ENCODE data around the gene ZNF45.

ZNF45 gene

DNA sequence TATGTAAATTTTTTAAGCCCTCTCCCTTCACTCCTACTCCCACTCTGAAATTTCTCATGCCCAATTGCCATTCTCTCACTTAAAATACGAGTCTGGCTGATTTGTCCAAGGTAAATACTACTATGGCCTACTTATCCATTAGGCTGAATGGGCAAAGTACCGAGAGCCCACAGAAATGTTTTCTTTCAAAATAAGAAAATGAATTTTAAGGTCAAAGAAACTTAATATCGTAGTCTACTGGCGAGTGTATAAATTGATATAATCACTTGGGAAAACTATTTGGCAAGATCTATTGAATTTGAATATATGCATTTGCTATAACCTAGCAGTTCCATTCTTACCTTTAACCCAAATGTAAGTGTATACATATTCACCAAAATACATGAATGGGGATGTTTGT, 32.7 kb downstream of the ZNF45 start:
- Histone ChIP-seq H3K4me2 (ENCODE audit: low read depth, low read length, poor library complexity, severe bottlenecking) (no peak overlapping the region), H3K9ac (ENCODE audit: low read depth, low read length, poor library complexity, severe bottlenecking) (no peak overlapping the region), H3K4me1 (ENCODE audit: insufficient read depth, low read length, poor library complexity, severe bottlenecking) (no peaks in the 10 kb centered on the region), H2AFZ (ENCODE audit: low read length) (no peak overlapping the region), H3K36me3 (ENCODE audit: insufficient read depth, low read length) (no peaks in the 10 kb centered on the region), H3K9me2 (replicated peaks; ENCODE audit: low read depth, low read length) (no peaks in the 10 kb centered on the region), H3K9me3 (ENCODE audit: insufficient read depth, low read depth, low read length) (peaks cover 7% of the 10 kb centered on the region), H3F3A (ENCODE audit: low read depth) (no peaks in the 10 kb centered on the region), H3K79me2 (ENCODE audit: insufficient read depth, low read length) (no peaks in the 10 kb centered on the region), H3K27me3 (ENCODE audit: insufficient read depth, low read length, poor library complexity, severe bottlenecking) (no peaks in the 10 kb centered on the region), H4K20me1 (ENCODE audit: insufficient read depth, low read length, poor library complexity, severe bottlenecking) (no peaks in the 10 kb centered on the region), H3K4me3 (ENCODE audit: low read length, poor library complexity, severe bottlenecking) (no peak overlapping the region)
- no peak for TF ChIP-seq EZH2phosphoT487 (IDR thresholded peaks at IDR 0.05; ENCODE audit: borderline replicate concordance)
- TF ChIP-seq, protein P1, sequence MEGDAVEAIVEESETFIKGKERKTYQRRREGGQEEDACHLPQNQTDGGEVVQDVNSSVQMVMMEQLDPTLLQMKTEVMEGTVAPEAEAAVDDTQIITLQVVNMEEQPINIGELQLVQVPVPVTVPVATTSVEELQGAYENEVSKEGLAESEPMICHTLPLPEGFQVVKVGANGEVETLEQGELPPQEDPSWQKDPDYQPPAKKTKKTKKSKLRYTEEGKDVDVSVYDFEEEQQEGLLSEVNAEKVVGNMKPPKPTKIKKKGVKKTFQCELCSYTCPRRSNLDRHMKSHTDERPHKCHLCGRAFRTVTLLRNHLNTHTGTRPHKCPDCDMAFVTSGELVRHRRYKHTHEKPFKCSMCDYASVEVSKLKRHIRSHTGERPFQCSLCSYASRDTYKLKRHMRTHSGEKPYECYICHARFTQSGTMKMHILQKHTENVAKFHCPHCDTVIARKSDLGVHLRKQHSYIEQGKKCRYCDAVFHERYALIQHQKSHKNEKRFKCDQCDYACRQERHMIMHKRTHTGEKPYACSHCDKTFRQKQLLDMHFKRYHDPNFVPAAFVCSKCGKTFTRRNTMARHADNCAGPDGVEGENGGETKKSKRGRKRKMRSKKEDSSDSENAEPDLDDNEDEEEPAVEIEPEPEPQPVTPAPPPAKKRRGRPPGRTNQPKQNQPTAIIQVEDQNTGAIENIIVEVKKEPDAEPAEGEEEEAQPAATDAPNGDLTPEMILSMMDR (conservative IDR thresholded peaks at IDR 0.05; ENCODE audit: low read length), result no peak

DNA sequence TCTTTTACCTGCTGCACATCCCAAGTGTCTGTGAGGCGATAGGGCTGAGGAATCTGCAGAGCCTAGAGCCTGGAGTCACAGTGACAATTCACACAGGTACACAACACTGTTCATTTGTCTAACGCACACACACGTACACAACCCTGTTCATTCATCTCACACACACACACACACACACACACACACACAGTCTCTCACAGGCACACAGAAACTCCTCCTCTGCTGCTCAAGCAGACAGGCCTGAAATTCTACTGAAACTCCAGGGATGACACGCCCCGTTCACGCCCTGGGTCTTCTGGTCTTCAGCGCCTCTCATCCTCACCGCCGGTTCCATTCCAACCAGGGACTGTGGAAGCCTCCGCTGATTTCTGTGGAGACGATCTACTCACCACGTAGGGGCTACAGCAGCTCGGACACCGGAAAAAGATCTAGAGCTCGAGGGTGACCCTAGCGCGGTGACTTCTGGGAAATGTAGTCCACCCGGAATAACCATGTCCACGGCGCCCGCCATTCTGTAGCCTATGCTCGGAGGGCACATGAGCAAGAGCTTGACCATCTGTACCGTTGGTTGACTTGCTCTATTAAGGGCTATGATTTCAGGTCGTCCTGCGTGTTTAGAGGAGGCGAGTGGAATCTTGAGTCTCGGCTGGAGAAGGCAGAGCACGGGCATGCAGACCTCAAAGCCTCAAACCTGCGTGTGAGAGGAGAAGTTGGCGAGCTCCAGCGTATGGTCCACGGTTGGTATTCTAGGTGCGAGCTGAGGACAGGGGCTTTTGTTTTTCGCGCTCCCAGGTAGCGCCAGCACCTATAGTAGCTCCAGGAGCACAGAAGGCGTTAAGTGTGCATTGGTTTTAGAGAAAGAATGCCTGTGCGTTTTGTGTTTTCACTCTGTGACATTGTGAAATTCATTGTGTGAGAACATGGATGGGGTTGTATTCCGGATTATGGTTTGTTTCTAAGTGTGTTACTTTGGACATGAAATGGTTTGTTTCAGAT, 33.4 kb downstream of the ZNF45 start:
- H3K4me3 ChIP-seq (ENCODE audit: low read length, poor library complexity, severe bottlenecking), result no peak overlapping the region
- no peak overlapping the region for H3K9ac ChIP-seq (ENCODE audit: low read depth, low read length, poor library complexity, severe bottlenecking)
- H2AFZ ChIP-seq (ENCODE audit: low read length), result no peak overlapping the region
- no peak overlapping the region for H3K4me2 ChIP-seq (ENCODE audit: low read depth, low read length, poor library complexity, severe bottlenecking)
- H3K9me2 ChIP-seq (replicated peaks; ENCODE audit: low read depth, low read length), result no peaks in the 10 kb centered on the region
- H3K36me3 ChIP-seq (ENCODE audit: insufficient read depth, low read length), result no peaks in the 10 kb centered on the region
- peaks cover 7% of the 10 kb centered on the region for H3K9me3 ChIP-seq (ENCODE audit: insufficient read depth, low read depth, low read length)
- no peaks in the 10 kb centered on the region for H4K20me1 ChIP-seq (ENCODE audit: insufficient read depth, low read length, poor library complexity, severe bottlenecking)
- TF ChIP-seq EZH2phosphoT487 (IDR thresholded peaks at IDR 0.05; ENCODE audit: borderline replicate concordance), result no peak
- TF ChIP-seq, protein P1 (conservative IDR thresholded peaks at IDR 0.05; ENCODE audit: low read length), result no peak
- H3K79me2 ChIP-seq (ENCODE audit: insufficient read depth, low read length), result no peaks in the 10 kb centered on the region
- H3F3A ChIP-seq (ENCODE audit: low read depth), result no peaks in the 10 kb centered on the region
- H3K4me1 ChIP-seq (ENCODE audit: insufficient read depth, low read length, poor library complexity, severe bottlenecking), result no peaks in the 10 kb centered on the region
- H3K27me3 ChIP-seq (ENCODE audit: insufficient read depth, low read length, poor library complexity, severe bottlenecking), result no peaks in the 10 kb centered on the region

DNA sequence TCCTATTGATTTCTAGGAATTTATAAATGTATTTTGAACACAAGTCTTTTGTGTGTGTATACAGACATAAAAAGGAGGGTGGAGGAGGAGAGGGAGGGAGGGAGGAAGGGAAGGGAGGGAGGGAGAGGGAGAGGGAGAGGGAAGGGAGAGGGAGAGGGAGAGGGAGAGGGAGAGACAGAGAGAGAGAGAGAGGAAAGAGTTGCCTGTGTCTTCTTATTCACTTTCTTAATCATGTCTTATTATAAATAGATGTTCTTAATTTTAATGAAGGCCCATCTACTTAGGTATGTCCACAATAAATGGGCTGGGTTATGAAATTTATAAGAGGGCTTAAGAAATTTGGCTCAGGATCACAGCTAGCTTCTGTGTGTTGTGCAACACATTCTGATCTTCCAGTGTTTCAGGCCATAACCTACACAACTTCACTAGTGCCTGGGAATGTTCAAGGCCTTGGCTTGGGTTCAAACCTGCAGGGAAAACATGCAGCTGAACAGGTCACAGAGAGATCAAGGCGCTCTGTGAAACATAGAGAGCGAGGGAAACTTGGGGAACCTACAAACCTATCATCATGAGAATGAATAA, 39.3 kb downstream of the ZNF45 start:
- H3K4me1 ChIP-seq (ENCODE audit: insufficient read depth, low read length, poor library complexity, severe bottlenecking), result no peaks in the 10 kb centered on the region
- H3K4me3 ChIP-seq (ENCODE audit: low read length, poor library complexity, severe bottlenecking), result no peak overlapping the region
- H3F3A ChIP-seq (ENCODE audit: low read depth), result no peaks in the 10 kb centered on the region
- H4K20me1 ChIP-seq (ENCODE audit: insufficient read depth, low read length, poor library complexity, severe bottlenecking), result no peaks in the 10 kb centered on the region
- H3K9me3 ChIP-seq (ENCODE audit: insufficient read depth, low read depth, low read length), result no peaks in the 10 kb centered on the region
- H2AFZ ChIP-seq (ENCODE audit: low read length), result no peak overlapping the region
- H3K9ac ChIP-seq (ENCODE audit: low read depth, low read length, poor library complexity, severe bottlenecking), result no peak overlapping the region
- no peaks in the 10 kb centered on the region for H3K36me3 ChIP-seq (ENCODE audit: insufficient read depth, low read length)
- no peak overlapping the region for H3K4me2 ChIP-seq (ENCODE audit: low read depth, low read length, poor library complexity, severe bottlenecking)
- TF ChIP-seq EZH2phosphoT487 (IDR thresholded peaks at IDR 0.05; ENCODE audit: borderline replicate concordance), result no peak
- TF ChIP-seq, protein P1 (conservative IDR thresholded peaks at IDR 0.05; ENCODE audit: low read length), result no peak
- no peaks in the 10 kb centered on the region for H3K27me3 ChIP-seq (ENCODE audit: insufficient read depth, low read length, poor library complexity, severe bottlenecking)
- no peaks in the 10 kb centered on the region for H3K79me2 ChIP-seq (ENCODE audit: insufficient read depth, low read length)
- H3K9me2 ChIP-seq (replicated peaks; ENCODE audit: low read depth, low read length), result no peaks in the 10 kb centered on the region
